ENCODE results near the gene CHML. TPM values are rescaled to one million over a fixed set of nuclear protein-coding genes. Genes with fewer than 3 reads are reported as not detected.

CHML gene
- total RNA-seq, 3 donors from 2014 or later = 6.4 to 7.5 (median 7.2) TPM

DNA sequence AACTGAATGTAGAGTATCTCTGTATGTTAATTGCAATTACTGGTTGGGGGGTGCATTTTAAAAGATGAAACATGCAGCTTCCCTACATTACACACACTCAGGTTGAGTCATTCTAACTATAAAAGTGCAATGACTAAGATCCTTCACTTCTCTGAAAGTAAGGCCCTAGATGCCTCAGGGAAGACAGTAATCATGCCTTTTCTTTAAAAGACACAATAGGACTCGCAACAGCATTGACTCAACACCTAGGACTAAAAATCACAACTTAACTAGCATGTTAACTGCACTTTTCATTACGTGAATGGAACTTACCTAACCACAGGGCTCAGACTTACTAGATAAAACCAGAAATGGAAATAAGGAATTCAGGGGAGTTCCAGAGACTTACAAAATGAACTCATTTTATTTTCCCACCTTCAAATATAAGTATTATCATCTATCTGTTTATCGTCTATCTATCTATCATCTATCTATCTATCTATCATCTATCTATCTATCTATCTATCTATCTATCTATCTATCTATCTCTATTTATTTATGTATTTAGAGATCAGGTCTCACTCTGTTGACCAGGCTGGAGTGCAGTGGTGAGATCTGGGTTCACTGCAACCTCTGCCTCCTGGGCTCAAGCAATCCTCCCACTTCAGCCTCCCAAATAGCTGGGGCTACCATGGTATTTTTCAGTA is 47.8 kb downstream of the CHML start:
- no peaks in the 10 kb centered on the region for H3K36me3 ChIP-seq
- peak overlapping the region in 1 of 2 donors; percentile 76 for H3K27ac ChIP-seq
- intact Hi-C loops (cut with DNase I; ENCODE audit: low total_unique reads) = no loop called here
- no peaks in the 10 kb centered on the region for H3K9me3 ChIP-seq
- no peaks in the 10 kb centered on the region for H3K27me3 ChIP-seq
- no peaks in the 10 kb centered on the region for H3K4me1 ChIP-seq
- TF ChIP-seq, protein P1, sequence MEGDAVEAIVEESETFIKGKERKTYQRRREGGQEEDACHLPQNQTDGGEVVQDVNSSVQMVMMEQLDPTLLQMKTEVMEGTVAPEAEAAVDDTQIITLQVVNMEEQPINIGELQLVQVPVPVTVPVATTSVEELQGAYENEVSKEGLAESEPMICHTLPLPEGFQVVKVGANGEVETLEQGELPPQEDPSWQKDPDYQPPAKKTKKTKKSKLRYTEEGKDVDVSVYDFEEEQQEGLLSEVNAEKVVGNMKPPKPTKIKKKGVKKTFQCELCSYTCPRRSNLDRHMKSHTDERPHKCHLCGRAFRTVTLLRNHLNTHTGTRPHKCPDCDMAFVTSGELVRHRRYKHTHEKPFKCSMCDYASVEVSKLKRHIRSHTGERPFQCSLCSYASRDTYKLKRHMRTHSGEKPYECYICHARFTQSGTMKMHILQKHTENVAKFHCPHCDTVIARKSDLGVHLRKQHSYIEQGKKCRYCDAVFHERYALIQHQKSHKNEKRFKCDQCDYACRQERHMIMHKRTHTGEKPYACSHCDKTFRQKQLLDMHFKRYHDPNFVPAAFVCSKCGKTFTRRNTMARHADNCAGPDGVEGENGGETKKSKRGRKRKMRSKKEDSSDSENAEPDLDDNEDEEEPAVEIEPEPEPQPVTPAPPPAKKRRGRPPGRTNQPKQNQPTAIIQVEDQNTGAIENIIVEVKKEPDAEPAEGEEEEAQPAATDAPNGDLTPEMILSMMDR (IDR thresholded peaks at IDR 0.05) = no peak
- TF ChIP-seq POLR2AphosphoS5 (IDR thresholded peaks at IDR 0.05) (no peak), POLR2A (IDR thresholded peaks at IDR 0.05) (no peak)
- no peak overlapping the region for H3K4me3 ChIP-seq
- DNase-seq (ENCODE audit: low spot score in 2 of 2) = no peak

DNA sequence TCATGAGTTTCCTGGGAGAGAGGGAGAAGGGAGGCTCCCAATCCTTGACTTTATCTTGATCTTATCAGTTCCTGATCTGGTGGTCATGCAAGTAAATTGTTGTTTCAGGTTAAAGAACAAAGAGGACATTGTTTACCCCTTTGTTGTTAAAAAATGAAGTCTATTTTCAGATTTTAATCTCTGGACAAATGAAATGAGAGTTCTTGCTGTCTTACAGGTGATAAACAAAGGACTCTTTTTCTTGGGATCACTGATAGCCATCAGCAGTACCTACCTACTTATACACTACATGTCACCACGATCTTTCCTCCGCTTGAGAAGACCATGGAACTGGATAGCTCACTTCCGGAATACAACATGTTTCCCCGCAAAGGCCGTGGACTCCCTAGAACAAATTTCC is 48.4 kb downstream of the CHML start:
- Histone ChIP-seq H3K27ac (peak overlapping the region; percentile 44 to 76), H3K9me3 (no peaks in the 10 kb centered on the region), H3K4me1 (no peaks in the 10 kb centered on the region), H3K27me3 (no peaks in the 10 kb centered on the region), H3K36me3 (no peaks in the 10 kb centered on the region), H3K4me3 (no peak overlapping the region)
- intact Hi-C loops (cut with DNase I; ENCODE audit: low total_unique reads) = no loop called here
- no peak for DNase-seq (ENCODE audit: low spot score in 2 of 2)
- TF ChIP-seq, protein P1 (IDR thresholded peaks at IDR 0.05) = no peak
- TF ChIP-seq POLR2A (IDR thresholded peaks at IDR 0.05) = no peak
- no peak for TF ChIP-seq POLR2AphosphoS5 (IDR thresholded peaks at IDR 0.05)

DNA sequence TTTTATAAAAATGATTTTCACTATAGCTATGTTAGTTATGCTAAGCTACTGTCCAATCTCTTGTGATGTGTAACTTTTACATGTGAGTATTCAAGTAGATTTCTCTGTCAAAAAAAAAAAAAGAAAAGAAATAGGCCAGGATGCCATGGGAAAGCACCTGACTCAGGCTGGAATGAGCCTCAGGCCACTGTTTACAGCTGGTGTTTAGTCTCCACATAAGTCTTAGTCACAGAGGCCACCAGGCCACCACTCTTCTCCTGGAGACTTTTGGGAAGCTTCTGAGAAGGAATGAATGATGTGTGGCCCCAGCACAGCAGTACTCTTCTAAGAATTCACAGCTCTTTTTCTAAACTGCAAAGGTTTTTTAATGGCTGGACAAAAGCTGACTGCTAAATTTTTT is 48.9 kb downstream of the CHML start:
- Histone ChIP-seq H3K4me1 (no peaks in the 10 kb centered on the region), H3K36me3 (no peaks in the 10 kb centered on the region), H3K4me3 (no peak overlapping the region), H3K27ac (peak overlapping the region; percentile 44 to 76), H3K27me3 (no peaks in the 10 kb centered on the region), H3K9me3 (no peaks in the 10 kb centered on the region)
- DNase-seq (ENCODE audit: low spot score in 2 of 2) = peak; percentile 62 to 63
- intact Hi-C loops (cut with DNase I; ENCODE audit: low total_unique reads) = no loop called here
- TF ChIP-seq, protein P1 (IDR thresholded peaks at IDR 0.05) = no peak
- TF ChIP-seq POLR2A (IDR thresholded peaks at IDR 0.05) = no peak
- TF ChIP-seq POLR2AphosphoS5 (IDR thresholded peaks at IDR 0.05) = peak in 1 of 3 donors; percentile 21

DNA sequence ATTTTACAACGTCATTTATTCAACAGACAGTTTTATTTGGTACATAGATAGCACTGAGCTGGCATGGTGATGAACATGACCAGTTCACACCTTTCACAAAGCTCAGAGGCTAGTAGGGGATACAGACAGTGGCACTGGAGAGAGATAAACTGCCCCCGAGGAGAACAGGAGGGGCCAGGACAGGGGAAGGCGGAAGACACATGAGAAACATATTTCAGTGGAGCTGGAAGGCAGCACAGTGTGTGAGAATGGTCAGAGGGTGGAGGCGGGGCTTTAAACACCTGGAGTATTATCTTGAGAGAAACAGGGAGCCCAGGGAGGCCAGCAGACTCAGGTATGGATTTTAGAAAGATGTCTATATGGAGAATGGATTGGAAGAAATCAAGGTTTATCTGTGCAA is 49.5 kb downstream of the CHML start:
- no peak for DNase-seq (ENCODE audit: low spot score in 2 of 2)
- no peak for TF ChIP-seq POLR2A (IDR thresholded peaks at IDR 0.05)
- Histone ChIP-seq H3K4me1 (no peaks in the 10 kb centered on the region), H3K4me3 (no peak overlapping the region), H3K9me3 (no peaks in the 10 kb centered on the region), H3K36me3 (no peaks in the 10 kb centered on the region), H3K27ac (peak overlapping the region; percentile 8 to 61), H3K27me3 (no peaks in the 10 kb centered on the region)
- intact Hi-C loops (cut with DNase I; ENCODE audit: low total_unique reads) = no loop called here

Other genes starting within 250 kb of the CHML start
- 10 to 100 TPM; 43.2 to 48.0 (median 44.2) TPM for gene FH, start 120.6 kb downstream of the CHML start, total RNA-seq
- gene KMO, start 108.0 kb downstream of the CHML start, total RNA-seq = 1 to 10 TPM; 1.1 to 4.3 (median 1.9) TPM
- gene OPN3, start within 50 bp of the CHML start, total RNA-seq = 10 to 100 TPM; 12.0 to 22.4 (median 16.1) TPM
- not detected for gene WDR64, start 11.9 kb upstream of the CHML start, total RNA-seq
- gene EXO1, start 207.8 kb upstream of the CHML start, total RNA-seq = under 1 TPM in 1 of 3 donors, not detected in 2; 0.16 TPM